ENCODE measurements around the gene TMEM120A.

- no peak for TF ChIP-seq CTCF (IDR thresholded peaks at IDR 0.05)
- no peak for TF ChIP-seq POLR2A (IDR thresholded peaks at IDR 0.05)
- no peak for TF ChIP-seq EP300 (IDR thresholded peaks at IDR 0.05)
Measured at GRCh38 chr7:75957021-75957736, 37.2 kb downstream of the TMEM120A start.

Data from ovary (tissue), 3 donors.